ENCODE data around the gene MINK1. TPM values are rescaled to one million over a fixed set of nuclear protein-coding genes. Genes with fewer than 3 reads are reported as not detected.

The MINK1 gene
- total RNA-seq, 1 experiment from 2014 or later = 68.8 TPM

DNA sequence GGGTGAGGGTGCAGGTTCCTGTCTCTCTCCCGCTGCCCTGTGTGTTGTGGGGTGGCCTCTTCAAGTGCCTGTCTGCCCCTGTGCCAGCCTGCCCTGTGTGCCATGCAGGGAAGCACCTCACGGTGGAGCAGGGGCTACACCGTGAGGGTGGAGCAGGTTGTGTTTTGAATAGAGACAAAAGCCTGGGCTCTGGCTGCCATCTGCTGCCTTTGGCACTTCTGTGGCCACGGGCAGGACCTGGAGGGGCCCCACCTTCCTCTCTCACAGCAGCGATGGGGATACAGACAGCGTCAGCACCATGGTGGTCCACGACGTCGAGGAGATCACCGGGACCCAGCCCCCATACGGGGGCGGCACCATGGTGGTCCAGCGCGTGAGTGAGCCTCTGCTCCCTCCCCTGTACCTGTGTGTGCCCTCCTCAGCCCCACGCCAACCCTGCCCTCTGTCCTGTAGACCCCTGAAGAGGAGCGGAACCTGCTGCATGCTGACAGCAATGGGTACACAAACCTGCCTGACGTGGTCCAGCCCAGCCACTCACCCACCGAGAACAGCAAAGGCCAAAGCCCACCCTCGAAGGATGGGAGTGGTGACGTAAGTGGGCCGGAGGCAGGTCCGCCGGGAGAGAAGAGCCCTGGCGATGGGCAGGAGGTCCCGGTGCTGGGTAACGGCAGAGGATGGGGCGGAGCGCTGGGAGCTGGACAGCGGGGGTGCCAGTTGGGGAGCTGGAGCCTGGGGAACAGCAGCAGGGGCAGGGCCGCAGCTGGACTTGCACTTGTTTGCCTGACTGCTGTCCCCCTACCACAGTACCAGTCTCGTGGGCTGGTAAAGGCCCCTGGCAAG, 60.8 kb downstream of the MINK1 start:
- no peak overlapping the region for H2BK12ac ChIP-seq (ENCODE audit: insufficient read length, low read depth, low read length)
- H3K4me2 ChIP-seq (ENCODE audit: insufficient read depth, insufficient read length, low read length) = no peak overlapping the region
- H3K14ac ChIP-seq (ENCODE audit: insufficient read depth, low read length) = no peak overlapping the region
- H3K79me2 ChIP-seq (ENCODE audit: insufficient read depth, low read length) = no peaks in the 10 kb centered on the region
- WGBS (ENCODE audit: extremely low coverage, insufficient read length, low lambda C conversion rate) = no CpG with 5 or more reads among the region's 31 CpGs
- TF ChIP-seq, protein P1, sequence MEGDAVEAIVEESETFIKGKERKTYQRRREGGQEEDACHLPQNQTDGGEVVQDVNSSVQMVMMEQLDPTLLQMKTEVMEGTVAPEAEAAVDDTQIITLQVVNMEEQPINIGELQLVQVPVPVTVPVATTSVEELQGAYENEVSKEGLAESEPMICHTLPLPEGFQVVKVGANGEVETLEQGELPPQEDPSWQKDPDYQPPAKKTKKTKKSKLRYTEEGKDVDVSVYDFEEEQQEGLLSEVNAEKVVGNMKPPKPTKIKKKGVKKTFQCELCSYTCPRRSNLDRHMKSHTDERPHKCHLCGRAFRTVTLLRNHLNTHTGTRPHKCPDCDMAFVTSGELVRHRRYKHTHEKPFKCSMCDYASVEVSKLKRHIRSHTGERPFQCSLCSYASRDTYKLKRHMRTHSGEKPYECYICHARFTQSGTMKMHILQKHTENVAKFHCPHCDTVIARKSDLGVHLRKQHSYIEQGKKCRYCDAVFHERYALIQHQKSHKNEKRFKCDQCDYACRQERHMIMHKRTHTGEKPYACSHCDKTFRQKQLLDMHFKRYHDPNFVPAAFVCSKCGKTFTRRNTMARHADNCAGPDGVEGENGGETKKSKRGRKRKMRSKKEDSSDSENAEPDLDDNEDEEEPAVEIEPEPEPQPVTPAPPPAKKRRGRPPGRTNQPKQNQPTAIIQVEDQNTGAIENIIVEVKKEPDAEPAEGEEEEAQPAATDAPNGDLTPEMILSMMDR (conservative IDR thresholded peaks at IDR 0.05) = no peak
- H3K9ac ChIP-seq (ENCODE audit: extremely low read depth, insufficient read length, low read length) = no peak overlapping the region
- DNase-seq = no peak
- H3K27me3 Mint-ChIP-seq (ENCODE audit: low read depth) = no peaks in the 10 kb centered on the region
- H2BK120ac ChIP-seq (ENCODE audit: low read depth, low read length, poor library complexity, severe bottlenecking) = no peak overlapping the region
- no peak overlapping the region for H3T11ph ChIP-seq (ENCODE audit: low read length)
- H3K9me3 ChIP-seq (ENCODE audit: control insufficient read depth, low read depth, low read length) = no peaks in the 10 kb centered on the region
- H4K91ac ChIP-seq (ENCODE audit: insufficient read length, low read depth, low read length) = no peak overlapping the region
- H3K9me3 Mint-ChIP-seq = no peaks in the 10 kb centered on the region
- peaks cover 8 to 53% (median 51%) of the 10 kb centered on the region in 3 experiments; a peak in 6 of 7 replicates for H3K36me3 Mint-ChIP-seq (ENCODE audit: insufficient read depth in 1 of 3, low read depth in 3 of 3)
- no peaks in the 10 kb centered on the region for H3K23me2 ChIP-seq (ENCODE audit: insufficient read length, low read depth, low read length, poor library complexity, severe bottlenecking)
- H3K18ac ChIP-seq (ENCODE audit: insufficient read length, low read depth, low read length) = no peak overlapping the region
- H3K23ac ChIP-seq (ENCODE audit: insufficient read length, low read depth, low read length) = no peak overlapping the region
- H4K5ac ChIP-seq (ENCODE audit: insufficient read length, low read depth, low read length) = no peak overlapping the region
- no peak overlapping the region; a peak in 1 of 7 replicates for H3K27ac Mint-ChIP-seq
- H4K20me1 ChIP-seq (ENCODE audit: control insufficient read depth, insufficient read depth, insufficient read length) = no peaks in the 10 kb centered on the region
- no peak overlapping the region for H2BK5ac ChIP-seq (ENCODE audit: insufficient read length, low read length)
- no peak overlapping the region for H3K4me3 Mint-ChIP-seq
- no peak overlapping the region for H3K56ac ChIP-seq (ENCODE audit: insufficient read length, low read depth, low read length)
- H3K4me1 Mint-ChIP-seq = peaks cover 0 to 17% of the 10 kb centered on the region in 2 experiments; a peak in 3 of 4 replicates
- no peaks in the 10 kb centered on the region for H3K4me1 ChIP-seq (ENCODE audit: insufficient read depth, low read length)
- H2AK5ac ChIP-seq (ENCODE audit: insufficient read length, low read length) = no peak overlapping the region
- H2AFZ ChIP-seq (ENCODE audit: low read length) = no peak overlapping the region
- no peak overlapping the region for H3K4ac ChIP-seq (ENCODE audit: low read depth, low read length)
- H4K8ac ChIP-seq (replicated peaks; ENCODE audit: insufficient read length, low read depth, low read length) = no peak overlapping the region
- no peaks in the 10 kb centered on the region for H3K79me1 ChIP-seq (ENCODE audit: insufficient read depth, low read depth, low read length, poor library complexity, severe bottlenecking)
- H3K27ac ChIP-seq (ENCODE audit: insufficient read length, low read depth, low read length) = no peak overlapping the region
- H3K27me3 ChIP-seq (ENCODE audit: insufficient read depth, low read length) = no peaks in the 10 kb centered on the region
- H2BK20ac ChIP-seq (ENCODE audit: low read depth, low read length, poor library complexity, severe bottlenecking) = no peak overlapping the region
- no peak overlapping the region for H2BK15ac ChIP-seq (ENCODE audit: low read depth, low read length)
